Body of pancreas (tissue), 4 donors: ENCODE results near the gene PRSS38. TPM values are rescaled to one million over a fixed set of nuclear protein-coding genes. Genes with fewer than 3 reads are reported as not detected.
A peak's percentile ranks its signal among the peaks of the same experiment; 100 is the strongest.

Source experiments
- ATAC-seq: fragments of 150-250 bp; one replicate; pipeline ENCODE4 v1.9.1; 2016
- DNase-seq, 4 donors: peaks; one replicate each; pipeline ENCODE4 v3.0.0-alpha.2; 2019
- H3K27ac ChIP-seq, 4 donors: fragments of 200-600 bp; sonication (generic); 1 replicate in 3 of 4; 2 replicates in 1 of 4; pipeline versions ENCODE4 v1.5.1 to v1.6.1; 2016 to 2019; ENCODE audit warnings: mild to moderate bottlenecking in 1 of 4, mixed read lengths in 1 of 4, moderate library complexity in 1 of 4
- H3K27me3 ChIP-seq, 2 donors: fragments of 200-600 bp; sonication (generic); one replicate each; pipeline ENCODE4 v1.6.0; 2016; ENCODE audit warnings: mild to moderate bottlenecking in 1 of 2
- H3K36me3 ChIP-seq, 2 donors: fragments of 200-600 bp; sonication (generic); replicated peaks in 1 of 2; 2 replicates each; pipeline ENCODE4 v1.5.1; 2016; ENCODE audit warnings: low read depth in 2 of 2; ENCODE audit not compliant: insufficient read depth in 1 of 2
- H3K4me1 ChIP-seq: fragments of 200-600 bp; sonication (generic); one replicate; pipeline ENCODE4 v1.6.0; 2016
- H3K4me3 ChIP-seq, 2 donors: fragments of 200-600 bp; sonication (generic); 1 replicate in 1 of 2; 2 replicates in 1 of 2; pipeline ENCODE4 v1.5.1; 2016 to 2019
- H3K9me3 ChIP-seq, 3 donors: fragments of 200-600 bp; sonication (generic); 1 replicate in 2 of 3; 2 replicates in 1 of 3; pipeline ENCODE4 v1.5.1; 2016
- CTCF ChIP-seq, 7 experiments: fragments of 450-650 bp in 4 of 7; fragments of 200-600 bp in 3 of 7; sonication (generic) in 3 of 7; IDR thresholded peaks; one replicate each; pipeline ENCODE4 v1.5.1; 2016 to 2019; ENCODE audit warnings: antibody characterized with exemption in 7 of 7
- POLR2A ChIP-seq, 3 donors: fragments of 450-650 bp; IDR thresholded peaks; one replicate each; pipeline ENCODE4 v1.6.1; 2016; ENCODE audit warnings: antibody characterized with exemption in 3 of 3, mild to moderate bottlenecking in 2 of 3
- WGBS, 2 donors: methylation state at CpG; one replicate each; pipeline ENCODE4 v1.1.5; 2017; 5-methylcytosine and 5-hydroxymethylcytosine counted together
- intact Hi-C: fragments of 100-400 bp; cut with DNase I; formaldehyde crosslinking; loops from one replicate; pipeline ENCODE4 v1.15.1; 2023
- total RNA-seq, 2 donors: library from RNA; depleted of rRNA; stranded (reverse); fragments of >200 nt; gene quantifications; one replicate each; pipeline ENCODE4 v1.1.0, GENCODE V29; 2016

The PRSS38 gene
- total RNA-seq, 2 donors from 2014 or later = not detected

- ATAC-seq = no peak
- Histone ChIP-seq H3K9me3 (no peaks in the 10 kb centered on the region), H3K4me1 (peaks cover 13% of the 10 kb centered on the region), H3K27me3 (no peaks in the 10 kb centered on the region), H3K36me3 (no peaks in the 10 kb centered on the region), H3K27ac (no peak overlapping the region), H3K4me3 (no peak overlapping the region)
- intact Hi-C loops = no loop called here
- DNase-seq = peak in 3 of 4 donors; percentile 4 to 9 (median 8)
- WGBS, 2 donors = 75 to 79% methylated on average over 9 to 13 of the region's 14 CpGs
- TF ChIP-seq CTCF (IDR thresholded peaks at IDR 0.05) (no peak), POLR2A (IDR thresholded peaks at IDR 0.05) (no peak)
These were observed 73.8 kb downstream of the PRSS38 start for GRCh38 chr1:227889047-227889862.

- Histone ChIP-seq H3K27me3 (no peaks in the 10 kb centered on the region), H3K4me1 (peaks cover 13% of the 10 kb centered on the region), H3K4me3 (no peak overlapping the region), H3K36me3 (no peaks in the 10 kb centered on the region), H3K27ac (no peak overlapping the region), H3K9me3 (no peaks in the 10 kb centered on the region)
- 84 to 91% methylated on average over 6 to 12 of the region's 13 CpGs for WGBS, 2 donors
- no peak for ATAC-seq
- intact Hi-C loops = no loop called here
- no peak for TF ChIP-seq CTCF (IDR thresholded peaks at IDR 0.05)
- TF ChIP-seq POLR2A (IDR thresholded peaks at IDR 0.05) = no peak
- peak in 1 of 4 donors; percentile 3 for DNase-seq
These were observed 74.5 kb downstream of the PRSS38 start for GRCh38 chr1:227889863-227890405.

GRCh38 chr1:227890451-227891222 lies 75.2 kb downstream of the PRSS38 start:
- ATAC-seq = no peak
- DNase-seq = peak in 1 of 4 donors; percentile 5

More at GRCh38 chr1:227890451-227891222, 75.2 kb downstream of the PRSS38 start:
- TF ChIP-seq POLR2A (IDR thresholded peaks at IDR 0.05) = no peak
- no peak for TF ChIP-seq CTCF (IDR thresholded peaks at IDR 0.05)
- H3K27me3 ChIP-seq = no peaks in the 10 kb centered on the region
- no peaks in the 10 kb centered on the region for H3K36me3 ChIP-seq
- intact Hi-C loops = no loop called here
- H3K4me3 ChIP-seq = no peak overlapping the region
- H3K4me1 ChIP-seq = peaks cover 13% of the 10 kb centered on the region
- H3K27ac ChIP-seq = no peak overlapping the region
- 90% methylated on average over 6 to 12 of the region's 13 CpGs for WGBS, 2 donors
- no peaks in the 10 kb centered on the region for H3K9me3 ChIP-seq
